ENCODE data around the gene CD44.

The CD44 gene

DNA sequence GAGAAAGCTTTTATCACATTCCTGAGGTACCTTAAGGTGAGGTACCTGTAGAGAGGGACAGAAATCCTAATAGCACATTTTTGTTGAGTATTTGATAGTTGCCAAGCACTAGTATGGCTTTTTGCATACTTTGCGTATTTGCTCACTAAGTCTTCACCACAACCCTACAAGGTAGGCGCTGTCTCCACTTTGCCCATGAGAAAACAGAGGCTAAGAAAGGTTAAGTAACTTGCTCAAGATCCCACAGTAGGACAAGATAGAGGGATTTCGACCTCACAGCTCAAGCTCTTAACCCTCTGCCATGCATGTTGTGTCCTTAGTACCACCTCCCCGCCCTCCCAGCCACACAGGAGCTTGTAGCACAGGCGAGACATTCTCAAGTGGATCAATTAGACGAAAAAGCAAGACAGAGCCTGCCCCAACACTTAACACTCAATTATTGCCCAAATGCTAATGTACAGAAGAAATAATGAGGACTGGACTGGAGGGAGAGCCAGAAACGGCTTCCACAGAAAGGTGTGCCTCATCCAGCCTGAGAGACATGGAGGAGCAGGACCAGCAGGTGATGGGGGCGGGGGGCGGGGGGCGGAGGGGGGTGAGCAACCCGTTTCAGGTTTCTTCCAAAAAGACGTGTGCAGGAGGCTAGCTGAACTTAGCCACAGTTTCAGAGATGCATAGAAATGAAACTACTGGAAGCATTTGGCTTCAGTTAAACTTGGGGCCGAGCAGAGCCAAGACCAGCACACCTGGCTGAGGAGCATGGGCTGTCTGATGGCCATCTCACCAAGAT lies 26.7 kb upstream of the CD44 start:
- DNase-seq (ENCODE audit: low read depth in 3 of 3), result no peak

GRCh38 chr11:35112846-35113105 lies 26.2 kb upstream of the CD44 start:
- DNase-seq (ENCODE audit: low read depth in 3 of 3), result no peak

- DNase-seq (ENCODE audit: low read depth in 3 of 3), result no peak
Measured at GRCh38 chr11:35114906-35115687, 23.9 kb upstream of the CD44 start.

DNA sequence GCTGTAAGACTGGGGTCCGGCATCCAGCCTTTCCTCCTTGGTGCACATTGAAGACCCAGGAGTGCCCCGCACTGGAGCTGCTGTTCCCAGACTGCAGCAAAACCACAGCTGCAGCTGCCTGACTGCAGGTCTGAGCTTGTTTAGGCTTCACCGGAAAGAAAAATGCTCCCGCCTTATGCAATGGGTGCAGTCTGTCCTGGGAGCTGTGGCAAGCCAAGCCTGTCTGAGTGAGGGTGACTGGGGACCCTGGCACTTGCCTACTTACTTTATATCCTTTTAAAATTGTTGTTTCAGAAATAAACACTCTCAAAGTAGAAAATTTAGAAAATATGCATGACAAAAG lies 23.3 kb upstream of the CD44 start:
- DNase-seq (ENCODE audit: low read depth in 3 of 3), result no peak

DNA sequence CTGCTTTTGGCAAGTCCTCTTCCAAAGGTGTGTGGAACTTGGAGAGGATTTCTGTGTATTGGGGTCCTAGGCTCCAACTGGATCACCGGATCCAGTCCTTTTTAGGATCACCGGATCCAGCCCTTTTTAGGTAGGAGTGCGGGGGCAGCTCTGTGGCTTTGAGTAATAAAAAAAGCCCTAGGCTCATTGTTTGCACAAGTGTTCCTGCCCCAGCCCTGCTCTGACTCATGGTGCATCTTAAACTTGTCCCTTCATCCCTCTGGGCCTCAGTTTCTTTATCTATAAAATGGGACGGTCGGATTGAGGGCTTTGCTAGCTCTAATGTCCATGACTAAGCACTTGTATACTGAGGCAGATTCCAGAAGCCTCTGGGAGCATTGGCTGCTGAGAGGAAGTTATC lies 22.7 kb upstream of the CD44 start:
- DNase-seq (ENCODE audit: low read depth in 3 of 3), result no peak

- no peak for DNase-seq (ENCODE audit: low read depth in 3 of 3)
Measured at GRCh38 chr11:35116762-35117640, 22.0 kb upstream of the CD44 start.

- no peak for DNase-seq (ENCODE audit: low read depth in 3 of 3)
Measured at GRCh38 chr11:35118906-35119305, 20.1 kb upstream of the CD44 start.

DNA sequence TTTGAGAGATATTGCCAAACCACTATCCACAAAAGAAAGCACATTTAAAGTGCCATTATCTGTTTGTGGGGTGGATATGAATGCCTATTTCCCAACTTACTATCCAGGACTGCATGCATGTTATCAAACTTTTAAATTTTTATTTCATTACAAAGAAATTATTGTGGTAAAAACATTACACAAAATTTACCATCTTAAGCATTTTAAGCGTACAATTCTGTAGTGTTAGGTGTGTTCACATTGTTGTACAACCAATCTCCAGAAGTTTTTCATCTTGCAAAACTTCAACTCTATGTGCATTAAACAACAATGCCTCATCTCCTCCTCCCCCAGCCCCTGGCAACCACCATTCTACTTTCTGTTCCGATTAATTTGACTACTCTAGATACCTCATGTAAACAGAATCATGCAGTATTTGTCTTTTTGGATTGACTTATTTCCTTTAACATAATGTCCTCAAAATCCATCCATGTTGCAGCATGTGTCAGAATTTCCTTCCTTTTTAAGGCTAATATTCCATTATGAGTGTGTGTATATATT lies 17.6 kb upstream of the CD44 start:
- DNase-seq (ENCODE audit: low read depth in 3 of 3), result no peak

- DNase-seq (ENCODE audit: low read depth in 3 of 3), result no peak
Measured at GRCh38 chr11:35122308-35122707, 16.7 kb upstream of the CD44 start.

DNA sequence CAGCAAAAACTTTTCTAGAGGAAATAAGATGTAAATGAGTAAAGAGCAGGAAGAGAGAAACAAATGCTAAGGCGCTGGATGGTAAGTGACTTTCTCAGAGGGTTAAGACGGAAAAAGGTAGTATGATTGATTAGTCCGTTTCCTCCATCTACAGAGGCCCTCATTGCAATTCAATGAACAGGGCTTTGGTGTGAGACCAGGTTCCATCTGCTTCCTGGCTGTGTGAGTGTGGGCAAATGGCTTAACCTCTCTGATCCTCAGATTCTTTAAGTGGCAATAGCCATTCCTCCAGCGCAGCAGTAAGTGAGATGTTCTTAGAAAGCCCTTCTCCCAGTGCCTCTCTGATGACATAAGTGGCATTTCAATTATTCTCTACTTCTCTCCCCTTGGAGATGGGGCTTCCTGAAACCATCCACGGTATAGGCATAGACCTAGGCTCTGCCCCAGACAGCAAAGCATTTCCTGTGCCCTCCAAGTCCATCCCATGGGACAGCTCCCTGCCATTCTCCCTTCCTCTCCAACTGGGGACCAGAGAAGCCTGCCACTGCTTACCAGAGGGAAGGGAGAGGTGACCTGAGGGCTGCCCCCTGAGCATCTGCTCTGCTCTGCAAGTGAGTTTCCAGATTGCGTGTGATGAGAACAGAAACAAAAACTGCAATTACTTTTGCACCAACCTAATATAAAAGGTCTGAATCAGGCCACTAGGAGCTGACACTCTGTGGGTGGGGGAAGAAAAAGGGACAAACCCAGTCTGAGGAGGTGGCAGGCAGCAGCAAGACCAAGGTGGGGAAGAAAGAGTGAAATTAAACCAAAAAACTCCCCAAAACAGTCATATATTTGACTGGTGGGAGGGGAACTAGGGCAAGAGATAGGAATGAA lies 12.7 kb upstream of the CD44 start:
- DNase-seq (ENCODE audit: low read depth in 3 of 3), result peak in 1 of 3 experiments; percentile 24

- no peak for DNase-seq (ENCODE audit: low read depth in 3 of 3)
Measured at GRCh38 chr11:35126879-35127581, 11.9 kb upstream of the CD44 start.

- DNase-seq (ENCODE audit: low read depth in 3 of 3), result no peak
Measured at GRCh38 chr11:35127619-35128018, 11.4 kb upstream of the CD44 start.

- no peak for DNase-seq (ENCODE audit: low read depth in 3 of 3)
Measured at GRCh38 chr11:35131094-35131493, 7.9 kb upstream of the CD44 start.

DNA sequence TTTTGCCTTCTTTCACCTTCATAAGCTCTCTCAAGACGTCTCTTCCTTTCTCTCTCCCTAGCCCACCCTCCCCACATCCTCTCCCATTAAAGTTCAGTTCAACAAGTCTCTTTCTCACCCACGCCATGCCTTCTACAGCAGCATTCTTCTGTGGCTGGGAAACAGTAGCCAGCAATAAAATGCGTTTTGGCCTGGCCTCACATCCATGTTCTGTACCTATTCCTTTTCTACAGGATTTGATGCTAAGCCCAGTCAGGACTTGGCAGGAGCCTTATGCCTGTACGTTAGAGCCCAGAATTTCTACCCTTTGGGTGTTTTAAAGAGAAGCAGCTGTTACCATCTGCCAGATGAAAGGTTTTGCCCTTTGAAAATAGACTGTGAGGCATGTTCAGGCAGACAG lies 7.1 kb upstream of the CD44 start:
- no peak for DNase-seq (ENCODE audit: low read depth in 3 of 3)

- DNase-seq (ENCODE audit: low read depth in 3 of 3), result no peak
Measured at GRCh38 chr11:35133656-35134055, 5.3 kb upstream of the CD44 start.

GRCh38 chr11:35134403-35135148 lies 4.4 kb upstream of the CD44 start:
- no peak for DNase-seq (ENCODE audit: low read depth in 3 of 3)

- DNase-seq (ENCODE audit: low read depth in 3 of 3), result no peak
Measured at GRCh38 chr11:35135222-35135621, 3.7 kb upstream of the CD44 start.

DNA sequence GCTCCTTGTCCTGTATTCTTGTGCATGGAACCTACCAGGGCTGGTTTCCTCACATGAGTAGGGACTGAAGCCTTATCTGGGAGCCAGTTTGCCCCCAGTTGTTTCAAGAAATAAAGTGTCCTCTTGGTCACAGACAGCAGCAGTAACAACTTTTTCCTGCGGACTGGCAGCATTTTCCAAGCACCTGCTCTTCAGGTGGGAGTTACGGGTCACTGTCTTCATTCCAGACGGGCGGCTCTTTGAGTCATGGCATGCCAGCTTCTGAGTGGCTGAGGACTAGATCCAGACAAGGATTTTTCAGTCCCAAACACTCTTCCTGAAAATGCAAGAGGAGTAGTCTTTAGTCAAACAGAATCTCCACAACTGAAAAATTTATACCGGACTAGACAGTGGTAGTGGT lies 2.7 kb upstream of the CD44 start:
- DNase-seq (ENCODE audit: low read depth in 3 of 3), result no peak

DNA sequence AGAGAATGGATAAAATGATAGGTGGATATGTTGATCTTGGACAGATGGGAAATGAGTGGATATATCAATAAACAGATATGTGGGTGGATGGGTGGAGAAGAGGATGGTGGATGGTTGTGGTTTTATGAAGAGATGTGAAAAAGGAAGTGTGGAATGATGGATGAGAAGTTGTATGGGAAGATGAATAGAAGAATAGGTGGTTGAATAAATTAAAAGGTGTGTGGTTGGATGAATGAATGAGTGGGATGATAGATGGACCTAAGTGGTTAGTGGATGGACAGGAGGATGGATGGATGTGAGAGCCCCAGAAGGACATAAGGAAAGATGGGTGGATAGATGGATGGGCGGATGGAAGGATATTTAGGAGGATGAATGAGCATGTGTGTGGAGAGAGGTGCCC lies 913 bp upstream of the CD44 start:
- no peak for DNase-seq (ENCODE audit: low read depth in 3 of 3)

DNA sequence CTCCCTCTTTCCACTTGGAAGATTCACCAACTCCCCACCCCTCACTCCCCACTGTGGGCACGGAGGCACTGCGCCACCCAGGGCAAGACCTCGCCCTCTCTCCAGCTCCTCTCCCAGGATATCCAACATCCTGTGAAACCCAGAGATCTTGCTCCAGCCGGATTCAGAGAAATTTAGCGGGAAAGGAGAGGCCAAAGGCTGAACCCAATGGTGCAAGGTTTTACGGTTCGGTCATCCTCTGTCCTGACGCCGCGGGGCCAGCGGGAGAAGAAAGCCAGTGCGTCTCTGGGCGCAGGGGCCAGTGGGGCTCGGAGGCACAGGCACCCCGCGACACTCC lies 397 bp upstream of the CD44 start:
- DNase-seq (ENCODE audit: low read depth in 3 of 3), result no peak
